ENCODE results near the gene ZBTB16.

- TF ChIP-seq CTCF (conservative IDR thresholded peaks at IDR 0.05) (no peak), EZH2 (IDR thresholded peaks at IDR 0.05; ENCODE audit: low read depth) (no peak)
Measured at GRCh38 chr11:114191893-114192292, 132.4 kb downstream of the ZBTB16 start.
